RWPE2 (cell line): Measurements from ENCODE around the gene MRPL42.

Experiments
- ATAC-seq: fragments of 200-7000 bp; cut with Tn5 transposase; 3 replicates; pipeline ENCODE4 v1.9.1; 2021; ENCODE audit warnings: low read depth
- DNase-seq: peaks from one replicate; pipeline ENCODE4 v3.0.0-alpha.2; 2020; ENCODE audit warnings: low spot score
- H3K27ac ChIP-seq: fragments of 450-650 bp; 2 replicates; pipeline ENCODE4 v1.5.1; 2017; ENCODE audit warnings: mild to moderate bottlenecking; ENCODE audit not compliant: poor library complexity, severe bottlenecking
- H3K27me3 ChIP-seq: fragments of 250-450 bp; sonication (Bioruptor Pico); 2 replicates; pipeline ENCODE4 v1.5.1; 2021; ENCODE audit warnings: mild to moderate bottlenecking, moderate library complexity; ENCODE audit not compliant: insufficient read depth, poor library complexity, severe bottlenecking
- H3K36me3 ChIP-seq: fragments of 250-450 bp; sonication (Bioruptor Pico); 2 replicates; pipeline ENCODE4 v1.5.1; 2020; ENCODE audit warnings: low read depth, mild to moderate bottlenecking, moderate library complexity
- H3K4me1 ChIP-seq: fragments of 250-450 bp; sonication (Bioruptor Pico); 2 replicates; pipeline ENCODE4 v1.5.1; 2021; ENCODE audit warnings: mild to moderate bottlenecking, moderate library complexity; ENCODE audit not compliant: insufficient read depth, poor library complexity, severe bottlenecking
- H3K4me3 ChIP-seq: fragments of 250-450 bp; sonication (Bioruptor Pico); 2 replicates; pipeline ENCODE4 v1.5.1; 2021; ENCODE audit warnings: mild to moderate bottlenecking, moderate library complexity; ENCODE audit not compliant: severe bottlenecking
- H3K9me3 ChIP-seq: fragments of 250-450 bp; sonication (Bioruptor Pico); 2 replicates; pipeline ENCODE4 v1.5.1; 2021; ENCODE audit warnings: mild to moderate bottlenecking, moderate library complexity; ENCODE audit not compliant: severe bottlenecking
- TF ChIP-seq, protein P1 (sequence below): fragments of 450-650 bp; IDR thresholded peaks from one replicate; pipeline ENCODE4 v1.5.1; 2017; ENCODE audit warnings: mild to moderate bottlenecking, moderate library complexity; ENCODE audit not compliant: poor library complexity, severe bottlenecking

MRPL42 gene

DNA sequence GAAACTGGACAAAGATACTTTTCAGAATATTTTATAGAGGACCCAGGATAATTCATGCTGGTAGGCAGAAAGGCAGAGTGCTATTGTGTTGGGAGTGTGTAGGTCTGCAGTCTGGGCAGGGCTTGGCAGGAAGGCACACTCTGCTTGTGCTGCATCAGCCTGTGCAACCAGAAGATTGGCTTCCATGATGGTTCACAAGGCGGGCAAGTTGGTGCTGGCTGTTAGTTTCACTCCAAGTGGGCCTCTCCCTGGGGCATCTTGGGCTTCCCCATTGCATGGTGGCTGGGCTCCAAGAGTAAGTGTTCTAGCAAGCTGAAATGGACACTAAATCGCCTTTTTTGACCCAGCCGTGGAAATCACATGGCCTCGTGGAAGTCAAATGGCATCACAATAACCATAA is 23.7 kb upstream of the MRPL42 start:
- Histone ChIP-seq H3K27ac (no peak overlapping the region), H3K4me3 (no peak overlapping the region)
- ATAC-seq, result no peak

DNA sequence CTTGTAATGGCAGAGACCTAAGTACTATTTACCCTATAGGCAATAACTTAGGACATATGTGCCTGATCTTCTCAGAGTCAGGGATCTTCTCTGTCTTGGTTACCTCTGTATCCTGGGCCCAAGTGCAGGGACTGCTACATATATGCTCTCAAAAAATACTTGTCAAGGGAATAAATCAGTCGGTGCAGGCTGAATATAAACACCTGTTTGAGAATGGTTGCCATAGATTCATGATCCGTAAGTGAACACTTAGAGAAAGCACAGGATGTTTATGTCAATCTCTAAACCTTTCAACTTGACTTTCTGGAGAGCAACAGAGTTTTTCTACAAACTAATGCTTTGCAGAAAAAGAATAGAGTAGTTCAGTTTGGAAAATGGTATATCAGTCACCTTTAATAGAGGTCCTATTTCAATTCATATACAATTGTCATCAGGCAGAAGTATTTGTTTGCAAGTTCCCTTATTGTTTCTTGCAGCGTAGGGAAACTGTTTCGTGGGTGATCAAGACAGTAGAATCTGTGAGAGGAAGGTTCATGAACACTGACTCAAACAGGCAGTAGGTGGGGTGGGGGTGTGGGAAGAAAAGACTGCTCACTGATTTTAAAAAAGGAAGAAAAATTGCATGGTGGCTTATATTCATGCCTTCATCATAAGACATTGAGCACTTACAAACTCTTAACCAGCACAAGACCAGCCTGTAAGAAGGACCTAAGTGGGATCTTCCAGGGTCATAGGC is 19.6 kb upstream of the MRPL42 start:
- peaks cover 9% of the 10 kb centered on the region for H3K4me1 ChIP-seq

More for the DNA sequence above, 23.7 kb upstream of the MRPL42 start:
- Histone ChIP-seq H3K36me3 (no peaks in the 10 kb centered on the region), H3K9me3 (no peaks in the 10 kb centered on the region), H3K27me3 (no peaks in the 10 kb centered on the region), H3K4me1 (peaks cover 14% of the 10 kb centered on the region)
- no peak for DNase-seq
- TF ChIP-seq, protein P1, sequence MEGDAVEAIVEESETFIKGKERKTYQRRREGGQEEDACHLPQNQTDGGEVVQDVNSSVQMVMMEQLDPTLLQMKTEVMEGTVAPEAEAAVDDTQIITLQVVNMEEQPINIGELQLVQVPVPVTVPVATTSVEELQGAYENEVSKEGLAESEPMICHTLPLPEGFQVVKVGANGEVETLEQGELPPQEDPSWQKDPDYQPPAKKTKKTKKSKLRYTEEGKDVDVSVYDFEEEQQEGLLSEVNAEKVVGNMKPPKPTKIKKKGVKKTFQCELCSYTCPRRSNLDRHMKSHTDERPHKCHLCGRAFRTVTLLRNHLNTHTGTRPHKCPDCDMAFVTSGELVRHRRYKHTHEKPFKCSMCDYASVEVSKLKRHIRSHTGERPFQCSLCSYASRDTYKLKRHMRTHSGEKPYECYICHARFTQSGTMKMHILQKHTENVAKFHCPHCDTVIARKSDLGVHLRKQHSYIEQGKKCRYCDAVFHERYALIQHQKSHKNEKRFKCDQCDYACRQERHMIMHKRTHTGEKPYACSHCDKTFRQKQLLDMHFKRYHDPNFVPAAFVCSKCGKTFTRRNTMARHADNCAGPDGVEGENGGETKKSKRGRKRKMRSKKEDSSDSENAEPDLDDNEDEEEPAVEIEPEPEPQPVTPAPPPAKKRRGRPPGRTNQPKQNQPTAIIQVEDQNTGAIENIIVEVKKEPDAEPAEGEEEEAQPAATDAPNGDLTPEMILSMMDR, result no peak

DNA sequence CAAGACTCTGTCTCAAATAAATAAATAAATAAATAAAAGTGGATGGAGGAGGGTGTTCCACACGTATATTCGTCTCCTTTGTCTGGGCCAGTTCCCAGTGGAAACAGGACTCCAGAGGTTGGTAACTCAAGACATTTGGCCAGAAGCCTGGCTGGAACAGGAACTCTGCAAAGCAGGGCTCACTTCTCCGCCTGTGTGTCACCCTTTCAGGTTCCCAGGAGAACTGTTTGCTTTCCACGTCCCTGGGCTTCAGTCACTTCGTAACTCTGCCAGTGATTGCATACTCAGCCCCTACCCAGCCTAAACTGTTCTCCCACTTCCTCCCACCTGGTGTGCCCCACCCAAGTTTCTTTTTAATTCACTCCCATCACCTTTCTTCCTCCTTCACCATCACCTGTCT is 18.5 kb upstream of the MRPL42 start:
- DNase-seq, result no peak
- no peak overlapping the region for H3K4me3 ChIP-seq
- peaks cover 4% of the 10 kb centered on the region for H3K4me1 ChIP-seq
- H3K27ac ChIP-seq, result no peak overlapping the region
- no peaks in the 10 kb centered on the region for H3K27me3 ChIP-seq
- H3K36me3 ChIP-seq, result no peaks in the 10 kb centered on the region
- ATAC-seq, result no peak
- TF ChIP-seq, protein P1, result no peak
- no peaks in the 10 kb centered on the region for H3K9me3 ChIP-seq

More for the DNA sequence above, 19.6 kb upstream of the MRPL42 start:
- no peaks in the 10 kb centered on the region for H3K27me3 ChIP-seq
- no peak for ATAC-seq
- no peak for DNase-seq
- no peaks in the 10 kb centered on the region for H3K36me3 ChIP-seq
- H3K9me3 ChIP-seq, result no peaks in the 10 kb centered on the region
- no peak overlapping the region for H3K27ac ChIP-seq
- no peak overlapping the region for H3K4me3 ChIP-seq
- TF ChIP-seq, protein P1, result no peak

DNA sequence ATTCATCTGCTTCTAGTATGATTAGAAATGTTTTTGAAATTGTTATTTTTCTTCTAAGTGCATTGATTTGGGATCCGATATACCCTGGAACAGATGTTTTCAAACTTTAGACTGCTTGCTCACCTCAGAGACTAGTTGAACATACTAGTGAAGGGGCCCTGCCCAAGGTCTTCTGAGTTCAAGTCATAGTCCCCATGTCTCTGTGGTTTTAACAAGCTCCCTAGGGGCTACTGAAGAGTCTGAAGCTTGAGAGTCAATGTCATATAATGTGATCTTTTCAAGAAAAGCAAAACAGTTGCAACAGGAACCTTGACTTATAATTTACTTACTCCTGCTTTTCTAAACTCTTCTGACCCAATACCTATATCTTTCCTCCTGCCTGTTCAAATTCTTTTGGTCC is 18.0 kb upstream of the MRPL42 start:
- TF ChIP-seq, protein P1, result no peak
- Histone ChIP-seq H3K4me3 (no peak overlapping the region), H3K27ac (no peak overlapping the region), H3K27me3 (no peaks in the 10 kb centered on the region), H3K9me3 (no peaks in the 10 kb centered on the region), H3K4me1 (peaks cover 4% of the 10 kb centered on the region), H3K36me3 (no peaks in the 10 kb centered on the region)
- DNase-seq, result no peak
- no peak for ATAC-seq
